ENCODE measurements around the gene CLCN6. TPM values are rescaled to one million over a fixed set of nuclear protein-coding genes. Genes with fewer than 3 reads are reported as not detected.

Gene CLCN6
- polyA plus RNA-seq, 3 donors, result 3.8 to 37.1 (median 4.2) TPM

DNA sequence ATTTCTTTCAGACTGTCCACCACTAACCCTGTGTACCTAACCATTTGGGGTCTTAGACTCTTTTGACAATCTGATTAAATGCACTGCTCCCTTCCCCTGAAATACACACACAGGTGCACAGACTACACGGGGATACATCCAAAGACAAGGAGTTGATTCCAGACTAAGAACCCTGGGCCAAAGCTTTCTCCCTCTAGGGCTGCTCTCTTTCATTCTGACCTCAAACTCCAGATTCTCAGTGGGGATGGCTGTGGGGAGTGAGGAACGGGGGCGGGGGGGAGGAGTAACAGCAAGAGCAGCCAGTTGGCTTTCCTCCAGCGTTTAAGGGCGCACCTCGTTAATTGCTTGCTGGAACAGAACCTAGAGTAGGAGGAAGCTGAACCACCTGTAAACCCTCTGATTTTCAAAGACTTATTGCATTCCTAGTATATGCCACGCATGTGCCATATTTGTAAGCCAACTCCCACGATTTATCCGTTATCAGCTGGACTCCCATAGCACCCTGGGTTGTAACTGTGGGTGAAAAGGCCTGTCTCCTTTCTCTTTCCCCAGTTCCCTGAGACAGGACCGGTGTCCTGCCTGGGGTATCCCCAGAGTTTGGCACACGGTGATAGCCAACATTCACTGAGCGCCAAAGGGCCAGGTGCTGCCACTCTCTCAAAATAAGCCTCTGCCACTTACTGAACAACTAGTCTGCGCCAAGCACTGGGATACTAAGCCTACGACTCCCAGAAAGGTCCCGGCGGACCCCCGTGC is 1.1 kb upstream of the CLCN6 start:
- Mint-ChIP-seq H3K4me1 (peaks cover 73% of the 10 kb centered on the region), H3K36me3 (peaks cover 45 to 53% of the 10 kb centered on the region in 2 donors), H3K27me3 (ENCODE audit: low read depth in 3 of 3) (peaks cover 0 to 3% (median 2%) of the 10 kb centered on the region in 3 donors), H3K27ac (peak overlapping the region; percentile 99 to 100 (median 99)), H3K9me3 (no peaks in the 10 kb centered on the region), H3K4me3 (peak overlapping the region; percentile 94 to 99)
- intact Hi-C loops (cut with micrococcal nuclease), result loop anchor here in 1 of 2 donors (5.0 to 10.0 kb wide), 3 partner anchors 68 to 180 kb away; partner anchors contain the start of genes AGTRAP and MFN2
- Histone ChIP-seq H3K4me1 (ENCODE audit: control insufficient read depth in 1 of 2, insufficient read depth in 2 of 2, low read length in 2 of 2) (peaks cover 54 to 66% of the 10 kb centered on the region in 2 donors), H3K9ac (ENCODE audit: insufficient read depth, low read length, poor library complexity, severe bottlenecking) (peak overlapping the region; percentile 96), H2AFZ (ENCODE audit: insufficient read depth, low read depth, low read length, poor library complexity, severe bottlenecking) (peak overlapping the region; percentile 79), H3K36me3 (replicated peaks in 1 of 2; ENCODE audit: control insufficient read depth in 1 of 2, insufficient read depth in 2 of 2, low read length in 2 of 2) (peaks cover 25 to 41% of the 10 kb centered on the region in 2 donors), H3K4me2 (replicated peaks; ENCODE audit: extremely low read depth, low read length, poor library complexity, severe bottlenecking) (peak overlapping the region; percentile 93), H3K9me3 (replicated peaks in 1 of 2; ENCODE audit: control insufficient read depth in 1 of 2, insufficient read depth in 1 of 2, low read length in 2 of 2) (no peaks in the 10 kb centered on the region), H3K4me3 (replicated peaks in 1 of 3; ENCODE audit: low read depth in 2 of 3, low read length in 3 of 3) (peak overlapping the region; percentile 72 to 84 (median 83)), H3K27me3 (ENCODE audit: control insufficient read depth in 2 of 2, insufficient read depth in 2 of 2, low read length in 2 of 2) (no peaks in the 10 kb centered on the region), H3K79me2 (ENCODE audit: insufficient read depth, low read length) (peaks cover 92% of the 10 kb centered on the region), H4K20me1 (ENCODE audit: insufficient read depth, low read length) (peaks cover 34% of the 10 kb centered on the region), H3K27ac (ENCODE audit: low read depth in 1 of 2, low read length in 2 of 2) (peak overlapping the region; percentile 87 to 98)
- TF ChIP-seq, protein P1, sequence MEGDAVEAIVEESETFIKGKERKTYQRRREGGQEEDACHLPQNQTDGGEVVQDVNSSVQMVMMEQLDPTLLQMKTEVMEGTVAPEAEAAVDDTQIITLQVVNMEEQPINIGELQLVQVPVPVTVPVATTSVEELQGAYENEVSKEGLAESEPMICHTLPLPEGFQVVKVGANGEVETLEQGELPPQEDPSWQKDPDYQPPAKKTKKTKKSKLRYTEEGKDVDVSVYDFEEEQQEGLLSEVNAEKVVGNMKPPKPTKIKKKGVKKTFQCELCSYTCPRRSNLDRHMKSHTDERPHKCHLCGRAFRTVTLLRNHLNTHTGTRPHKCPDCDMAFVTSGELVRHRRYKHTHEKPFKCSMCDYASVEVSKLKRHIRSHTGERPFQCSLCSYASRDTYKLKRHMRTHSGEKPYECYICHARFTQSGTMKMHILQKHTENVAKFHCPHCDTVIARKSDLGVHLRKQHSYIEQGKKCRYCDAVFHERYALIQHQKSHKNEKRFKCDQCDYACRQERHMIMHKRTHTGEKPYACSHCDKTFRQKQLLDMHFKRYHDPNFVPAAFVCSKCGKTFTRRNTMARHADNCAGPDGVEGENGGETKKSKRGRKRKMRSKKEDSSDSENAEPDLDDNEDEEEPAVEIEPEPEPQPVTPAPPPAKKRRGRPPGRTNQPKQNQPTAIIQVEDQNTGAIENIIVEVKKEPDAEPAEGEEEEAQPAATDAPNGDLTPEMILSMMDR (IDR thresholded peaks at IDR 0.05), result no peak
- 6% methylated on average over 8 of the region's 17 CpGs for WGBS (ENCODE audit: insufficient coverage)
- DNase-seq, result no peak

DNA sequence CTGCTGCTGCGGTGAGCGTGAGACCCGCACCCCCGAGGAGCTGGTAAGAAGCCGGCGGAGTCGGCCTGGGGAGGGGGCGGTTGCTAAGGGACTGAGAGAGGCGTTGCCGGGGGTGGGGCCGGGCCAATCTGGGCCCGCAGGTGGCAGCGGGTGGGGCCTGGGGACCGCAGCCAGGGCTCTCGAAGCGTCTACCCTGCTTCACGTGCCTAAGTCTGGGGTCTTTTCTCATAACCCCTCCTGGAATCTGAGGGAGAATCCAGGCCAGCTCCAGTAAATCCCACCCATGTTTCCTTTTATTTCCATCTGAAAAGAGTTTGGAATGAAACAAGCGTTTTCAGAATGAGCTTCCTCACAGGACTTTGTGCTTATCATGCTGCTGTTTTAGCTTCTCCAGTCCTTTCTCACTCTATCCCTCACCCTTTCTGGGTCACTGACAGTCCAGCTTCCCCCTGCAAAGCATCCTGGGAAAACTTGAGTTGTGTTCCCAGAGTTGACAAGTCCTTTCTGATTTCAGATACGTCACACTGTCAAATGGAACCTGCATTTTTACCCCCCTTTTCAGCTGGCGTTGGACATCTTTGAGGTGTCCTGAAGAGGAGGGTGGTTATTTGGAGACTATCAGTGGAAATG is 431 bp downstream of the CLCN6 start:
- Mint-ChIP-seq H3K27ac (peak overlapping the region; percentile 99 to 100 (median 99)), H3K4me3 (peak overlapping the region; percentile 94 to 99), H3K27me3 (ENCODE audit: low read depth in 3 of 3) (peaks cover 0 to 2% (median 1%) of the 10 kb centered on the region in 3 donors), H3K36me3 (peaks cover 39 to 51% of the 10 kb centered on the region in 2 donors), H3K4me1 (peaks cover 66% of the 10 kb centered on the region), H3K9me3 (no peaks in the 10 kb centered on the region)
- no peaks in the 10 kb centered on the region for H3K27me3 ChIP-seq (ENCODE audit: control insufficient read depth in 2 of 2, insufficient read depth in 2 of 2, low read length in 2 of 2)
- peak overlapping the region; percentile 93 for H3K4me2 ChIP-seq (replicated peaks; ENCODE audit: extremely low read depth, low read length, poor library complexity, severe bottlenecking)
- H3K27ac ChIP-seq (ENCODE audit: low read depth in 1 of 2, low read length in 2 of 2), result peak overlapping the region; percentile 87 to 98
- H3K4me3 ChIP-seq (replicated peaks in 1 of 3; ENCODE audit: low read depth in 2 of 3, low read length in 3 of 3), result peak overlapping the region; percentile 72 to 84 (median 83)
- H4K20me1 ChIP-seq (ENCODE audit: insufficient read depth, low read length), result peaks cover 18% of the 10 kb centered on the region
- peaks cover 21 to 41% of the 10 kb centered on the region in 2 donors for H3K36me3 ChIP-seq (replicated peaks in 1 of 2; ENCODE audit: control insufficient read depth in 1 of 2, insufficient read depth in 2 of 2, low read length in 2 of 2)
- under 1% methylated on average over 15 of the region's 20 CpGs for WGBS (ENCODE audit: insufficient coverage)
- H3K9me3 ChIP-seq (replicated peaks in 1 of 2; ENCODE audit: control insufficient read depth in 1 of 2, insufficient read depth in 1 of 2, low read length in 2 of 2), result no peaks in the 10 kb centered on the region
- DNase-seq, result peak; percentile 32 to 66 (median 62)
- H3K4me1 ChIP-seq (ENCODE audit: control insufficient read depth in 1 of 2, insufficient read depth in 2 of 2, low read length in 2 of 2), result peaks cover 54 to 61% of the 10 kb centered on the region in 2 donors
- peaks cover 94% of the 10 kb centered on the region for H3K79me2 ChIP-seq (ENCODE audit: insufficient read depth, low read length)
- TF ChIP-seq, protein P1 (IDR thresholded peaks at IDR 0.05), result no peak
- intact Hi-C loops (cut with micrococcal nuclease), result loop anchor here in 1 of 2 donors (5.0 to 10.0 kb wide), 2 partner anchors 101 to 178 kb away; partner anchors contain the start of gene MFN2
- peak overlapping the region; percentile 79 for H2AFZ ChIP-seq (ENCODE audit: insufficient read depth, low read depth, low read length, poor library complexity, severe bottlenecking)
- peak overlapping the region; percentile 96 for H3K9ac ChIP-seq (ENCODE audit: insufficient read depth, low read length, poor library complexity, severe bottlenecking)

Data from CD14-positive monocyte (primary cell).